GM18505 (cell line): ENCODE measurements around the gene LUZP2.

ENCODE experiments used
- ATAC-seq: cut with Tn5 transposase; IDR thresholded peaks from one replicate; pipeline ENCODE4 v1.9.1; 2021; ENCODE audit not compliant: unreplicated experiment
- POLR2A ChIP-seq: IDR thresholded peaks from 4 replicates; pipeline ENCODE4 v1.6.1; 2011; ENCODE audit warnings: borderline replicate concordance; ENCODE audit not compliant: insufficient read depth, insufficient read length; ENCODE audit errors: extremely low read depth

Gene LUZP2

GRCh38 chr11:25065746-25066145 is 568.9 kb downstream of the LUZP2 start:
- ATAC-seq: no peak

DNA sequence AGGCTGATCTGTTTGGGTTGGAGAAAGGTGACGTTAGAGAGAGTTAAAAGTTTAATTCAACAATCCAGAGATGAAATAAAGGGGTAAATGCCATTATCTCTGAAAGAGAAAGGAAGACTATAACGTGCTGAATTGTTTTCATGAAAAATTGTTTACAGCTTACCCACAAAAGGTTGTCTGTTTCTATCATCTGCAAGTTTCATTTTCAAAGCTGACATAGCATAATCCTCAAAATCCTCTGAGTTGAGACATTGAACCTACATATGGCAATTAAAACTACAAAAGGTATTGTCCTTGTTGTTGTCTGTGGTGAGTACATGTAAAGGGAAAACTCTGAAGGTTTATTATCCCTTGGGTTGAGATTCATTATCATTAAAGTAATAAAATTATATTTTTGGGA is 569.9 kb downstream of the LUZP2 start:
- TF ChIP-seq POLR2A: no peak
- no peak for ATAC-seq

More at GRCh38 chr11:25065746-25066145, 568.9 kb downstream of the LUZP2 start:
- TF ChIP-seq POLR2A: no peak

- ATAC-seq: no peak
Measured at GRCh38 chr11:25068451-25068850, 571.6 kb downstream of the LUZP2 start.

DNA sequence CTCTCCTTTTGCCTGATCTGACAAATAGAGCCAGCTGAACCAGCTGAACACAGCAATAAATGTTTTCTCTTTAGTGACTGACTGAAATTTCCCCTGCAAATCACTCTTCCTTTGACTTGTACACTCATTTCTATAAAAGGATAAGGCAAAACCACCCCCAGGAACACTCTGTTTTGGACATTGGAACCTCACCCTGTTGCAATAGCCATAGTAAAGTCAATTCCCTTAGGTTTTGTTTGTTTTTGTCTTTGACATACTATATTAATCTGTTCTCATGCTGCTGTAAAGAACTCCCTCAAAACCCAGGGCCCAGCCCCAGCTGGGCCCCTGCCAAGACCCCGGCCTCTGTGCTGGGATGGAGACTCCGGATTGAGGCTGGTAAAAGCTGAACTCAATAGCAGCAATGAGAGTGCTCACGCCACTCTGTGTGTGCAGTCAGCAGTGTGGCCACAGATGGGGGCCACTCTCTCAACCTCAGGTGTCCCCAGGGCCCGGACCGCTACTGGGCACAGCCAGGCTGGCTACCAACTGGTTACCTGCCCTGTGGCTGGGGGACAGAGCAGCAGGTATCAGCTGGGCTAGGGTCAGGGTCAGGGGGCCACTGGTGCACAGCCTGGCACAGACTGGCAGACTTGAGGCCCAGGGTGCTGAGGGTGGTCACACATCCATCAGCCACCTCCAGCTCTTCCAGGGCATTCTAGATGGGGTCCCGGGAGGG is 597.4 kb downstream of the LUZP2 start:
- TF ChIP-seq POLR2A: no peak
- ATAC-seq: no peak

More at GRCh38 chr11:25068451-25068850, 571.6 kb downstream of the LUZP2 start:
- no peak for TF ChIP-seq POLR2A

GRCh38 chr11:25119416-25119815 is 622.6 kb downstream of the LUZP2 start:
- ATAC-seq: no peak
- no peak for TF ChIP-seq POLR2A
